H9 (cell line): ENCODE measurements around the gene CREB5. TPM values are rescaled to one million over a fixed set of nuclear protein-coding genes. Genes with fewer than 3 reads are reported as not detected.

ENCODE experiments used
- DNase-seq: peaks from one replicate; pipeline ENCODE4 v3.0.0-alpha.2; 2017
- H2AFZ ChIP-seq: one replicate; pipeline ENCODE4 v1.6.1; 2013; ENCODE audit warnings: mild to moderate bottlenecking, low read length, control low read depth, moderate library complexity
- H2AK5ac ChIP-seq: 2 replicates; pipeline ENCODE4 v1.6.1; 2013; ENCODE audit warnings: low read length, control low read depth, mixed read lengths; ENCODE audit not compliant: insufficient read length
- H2BK120ac ChIP-seq: one replicate; pipeline ENCODE4 v1.6.1; 2013; ENCODE audit warnings: low read depth, mild to moderate bottlenecking, low read length, control low read depth, inconsistent platforms; ENCODE audit not compliant: poor library complexity, severe bottlenecking
- H2BK12ac ChIP-seq: 2 replicates; pipeline ENCODE4 v1.6.1; 2013; ENCODE audit warnings: low read length, control low read depth, mixed read lengths, low read depth; ENCODE audit not compliant: insufficient read length
- H2BK15ac ChIP-seq: 2 replicates; pipeline ENCODE4 v1.6.1; 2013; ENCODE audit warnings: low read depth, low read length, control low read depth
- H2BK20ac ChIP-seq: one replicate; pipeline ENCODE4 v1.6.1; 2013; ENCODE audit warnings: low read depth, mild to moderate bottlenecking, low read length, control low read depth, inconsistent platforms; ENCODE audit not compliant: poor library complexity, severe bottlenecking
- H2BK5ac ChIP-seq: 2 replicates; pipeline ENCODE4 v1.6.1; 2013; ENCODE audit warnings: low read length, control low read depth, mixed read lengths; ENCODE audit not compliant: insufficient read length
- H3K14ac ChIP-seq: 2 replicates; pipeline ENCODE4 v1.6.1; 2013; ENCODE audit warnings: low read length, control low read depth; ENCODE audit not compliant: insufficient read depth
- H3K18ac ChIP-seq: 2 replicates; pipeline ENCODE4 v1.6.1; 2013; ENCODE audit warnings: low read depth, mild to moderate bottlenecking, mixed read lengths, low read length, control low read depth; ENCODE audit not compliant: insufficient read length
- H3K23ac ChIP-seq: 2 replicates; pipeline ENCODE4 v1.6.1; 2013; ENCODE audit warnings: low read length, control low read depth, mixed read lengths, low read depth; ENCODE audit not compliant: insufficient read length
- H3K23me2 ChIP-seq: 2 replicates; pipeline ENCODE4 v1.6.1; 2013; ENCODE audit warnings: low read depth, mild to moderate bottlenecking, mixed read lengths, low read length, control low read depth; ENCODE audit not compliant: insufficient read length, poor library complexity, severe bottlenecking
- H3K27ac ChIP-seq: 2 replicates; pipeline ENCODE4 v1.5.1; 2013; ENCODE audit warnings: low read length, control low read depth, mixed read lengths, low read depth; ENCODE audit not compliant: insufficient read length
- H3K27me3 ChIP-seq: 2 replicates; pipeline ENCODE4 v1.6.1; 2013; ENCODE audit warnings: low read length, control low read depth, inconsistent platforms; ENCODE audit not compliant: insufficient read depth
- H3K4ac ChIP-seq: 2 replicates; pipeline ENCODE4 v1.6.1; 2013; ENCODE audit warnings: low read depth, mild to moderate bottlenecking, control low read depth, inconsistent platforms, low read length, moderate library complexity
- H3K4me1 ChIP-seq: 2 replicates; pipeline ENCODE4 v1.6.1; 2013; ENCODE audit warnings: low read length, control low read depth, inconsistent platforms; ENCODE audit not compliant: insufficient read depth
- H3K4me2 ChIP-seq: 2 replicates; pipeline ENCODE4 v1.6.1; 2013; ENCODE audit warnings: low read length, control low read depth, mixed read lengths; ENCODE audit not compliant: insufficient read length, insufficient read depth
- H3K56ac ChIP-seq: 2 replicates; pipeline ENCODE4 v1.6.1; 2013; ENCODE audit warnings: low read depth, mild to moderate bottlenecking, mixed read lengths, low read length, control low read depth; ENCODE audit not compliant: insufficient read length
- H3K79me1 ChIP-seq: 2 replicates; pipeline ENCODE4 v1.6.1; 2013; ENCODE audit warnings: low read depth, mild to moderate bottlenecking, moderate library complexity, low read length, control low read depth, inconsistent platforms; ENCODE audit not compliant: insufficient read depth, poor library complexity, severe bottlenecking
- H3K79me2 ChIP-seq: 2 replicates; pipeline ENCODE4 v1.6.1; 2013; ENCODE audit warnings: low read length, control low read depth, inconsistent platforms; ENCODE audit not compliant: insufficient read depth
- H3K9ac ChIP-seq: 2 replicates; pipeline ENCODE4 v1.6.1; 2013; ENCODE audit warnings: low read length, control low read depth, mixed read lengths; ENCODE audit not compliant: insufficient read length; ENCODE audit errors: extremely low read depth
- H3K9me3 ChIP-seq: one replicate; pipeline ENCODE4 v1.6.1; 2013; ENCODE audit warnings: low read depth, low read length, inconsistent platforms; ENCODE audit not compliant: control insufficient read depth
- H3T11ph ChIP-seq: one replicate; pipeline ENCODE4 v1.6.1; 2013; ENCODE audit warnings: mild to moderate bottlenecking, low read length, control low read depth, inconsistent platforms
- H4K20me1 ChIP-seq: one replicate; pipeline ENCODE4 v1.6.1; 2013; ENCODE audit not compliant: control insufficient read depth, insufficient read length, insufficient read depth
- H4K5ac ChIP-seq: 2 replicates; pipeline ENCODE4 v1.6.1; 2013; ENCODE audit warnings: low read depth, mild to moderate bottlenecking, mixed read lengths, low read length, control low read depth; ENCODE audit not compliant: insufficient read length
- H4K8ac ChIP-seq: replicated peaks from 2 replicates; pipeline ENCODE4 v1.6.1; 2013; ENCODE audit warnings: low read length, control low read depth, mixed read lengths, low read depth; ENCODE audit not compliant: insufficient read length
- H4K91ac ChIP-seq: 2 replicates; pipeline ENCODE4 v1.6.1; 2013; ENCODE audit warnings: low read depth, mild to moderate bottlenecking, moderate library complexity, mixed read lengths, low read length, control low read depth; ENCODE audit not compliant: insufficient read length
- H3K27ac Mint-ChIP-seq, 3 experiments: 2 replicates in 2 of 3; 3 replicates in 1 of 3; pipeline ENCODE4 v1.8.0; 2020 to 2021; ENCODE audit warnings: mixed read lengths in 3 of 3, mild to moderate bottlenecking in 1 of 3, moderate library complexity in 1 of 3
- H3K27me3 Mint-ChIP-seq: 2 replicates; pipeline ENCODE4 v1.8.0; 2021; ENCODE audit warnings: low read depth, mild to moderate bottlenecking, moderate library complexity, mixed read lengths
- H3K36me3 Mint-ChIP-seq, 3 experiments: 2 replicates in 2 of 3; 3 replicates in 1 of 3; pipeline ENCODE4 v1.8.0; 2020 to 2021; ENCODE audit warnings: low read depth in 3 of 3, mixed read lengths in 3 of 3; ENCODE audit not compliant: insufficient read depth in 1 of 3
- H3K4me1 Mint-ChIP-seq, 2 experiments: 2 replicates each; pipeline ENCODE4 v1.8.0; 2020; ENCODE audit warnings: mixed read lengths in 2 of 2
- H3K4me3 Mint-ChIP-seq, 2 experiments: 2 replicates in 1 of 2; 3 replicates in 1 of 2; pipeline ENCODE4 v1.8.0; 2020 to 2021; ENCODE audit warnings: mild to moderate bottlenecking in 2 of 2, mixed read lengths in 2 of 2, moderate library complexity in 1 of 2
- H3K9me3 Mint-ChIP-seq, 2 experiments: 2 replicates in 1 of 2; 3 replicates in 1 of 2; pipeline ENCODE4 v1.8.0; 2020; ENCODE audit warnings: mild to moderate bottlenecking in 2 of 2, mixed read lengths in 2 of 2, moderate library complexity in 1 of 2
- WGBS: extraction: QIAGEN DNeasy Blood & Tissue Kit; methylation state at CpG from one replicate; pipeline ENCODE4 v1.1.7; 2013; ENCODE audit warnings: missing lambda C conversion rate, low lambda C conversion rate, mixed read lengths; ENCODE audit not compliant: insufficient read length; ENCODE audit errors: extremely low coverage; 5-methylcytosine and 5-hydroxymethylcytosine counted together
- total RNA-seq: library from RNA; stranded (reverse); gene quantifications from 2 replicates; pipeline ENCODE4 v1.2.1, GENCODE V29; 2021
- TF ChIP-seq, protein P1 (sequence below): fragments of 200-600 bp; sonication (generic); conservative IDR thresholded peaks from 3 replicates; pipeline ENCODE4 v1.8.0; 2021; ENCODE audit warnings: antibody characterized with exemption, mild to moderate bottlenecking

CREB5 gene
- total RNA-seq, 1 experiment from 2014 or later, result 4.0 TPM

DNA sequence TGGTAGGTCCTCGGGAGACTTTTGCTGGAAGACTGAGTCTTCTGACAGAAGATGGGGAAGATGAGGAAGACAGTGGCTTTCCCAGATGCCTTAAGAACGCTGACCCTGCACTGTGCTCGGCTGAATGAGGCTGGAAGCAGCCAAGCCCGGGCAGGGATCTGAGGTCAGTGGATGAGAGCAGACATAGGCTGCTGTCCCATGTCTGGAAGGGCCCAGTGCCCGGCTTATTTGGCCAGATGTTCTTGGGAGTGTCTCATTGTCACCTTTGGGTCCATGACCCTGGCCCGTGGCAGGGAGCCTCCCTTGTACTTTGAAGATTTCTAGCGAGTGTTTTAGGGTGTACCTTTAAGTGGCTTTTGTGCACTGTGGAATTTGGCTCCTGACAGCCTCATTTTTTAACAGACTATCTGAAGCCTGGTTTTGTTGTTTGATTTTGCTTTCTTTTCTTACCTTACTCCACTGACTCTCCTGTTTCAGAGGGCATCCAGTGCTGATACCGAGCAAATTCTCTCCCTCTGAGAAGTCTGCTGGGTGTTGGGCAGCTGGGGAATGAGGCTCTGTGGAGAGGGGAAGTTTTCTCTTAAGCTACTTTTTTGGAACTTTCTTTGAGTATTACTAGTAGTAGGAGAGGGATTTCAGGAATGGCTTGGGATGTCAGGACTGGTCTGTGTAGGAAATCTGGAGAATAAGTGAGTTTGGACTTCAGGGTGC is 61.4 kb downstream of the CREB5 start:
- no peak overlapping the region for H2AFZ ChIP-seq
- H3K79me2 ChIP-seq, result no peaks in the 10 kb centered on the region
- peak overlapping the region; percentile 44 for H2BK120ac ChIP-seq
- H3K36me3 Mint-ChIP-seq, result no peaks in the 10 kb centered on the region
- no CpG with 5 or more reads among the region's 8 CpGs for WGBS
- no peaks in the 10 kb centered on the region for H4K20me1 ChIP-seq
- no peak overlapping the region for H3K4me2 ChIP-seq
- H3K27me3 ChIP-seq, result no peaks in the 10 kb centered on the region
- H3K4me1 ChIP-seq, result no peaks in the 10 kb centered on the region
- no peaks in the 10 kb centered on the region for H3K23me2 ChIP-seq
- no peak overlapping the region for H2BK15ac ChIP-seq
- no peak overlapping the region for H3T11ph ChIP-seq
- H2AK5ac ChIP-seq, result no peak overlapping the region
- no peak overlapping the region for H3K23ac ChIP-seq
- H3K27me3 Mint-ChIP-seq, result no peaks in the 10 kb centered on the region; the same call in 1 of the 2 replicates
- no peaks in the 10 kb centered on the region for H3K79me1 ChIP-seq
- no peak overlapping the region for H3K4me3 Mint-ChIP-seq
- no peak overlapping the region for H2BK12ac ChIP-seq
- no peak overlapping the region for H3K18ac ChIP-seq
- no peak overlapping the region for H2BK20ac ChIP-seq
- H3K4me1 Mint-ChIP-seq, result peaks cover 0 to 7% of the 10 kb centered on the region in 2 experiments; a peak in 2 of 4 replicates
- H4K91ac ChIP-seq, result no peak overlapping the region
- no peak overlapping the region for H4K5ac ChIP-seq
- TF ChIP-seq, protein P1, sequence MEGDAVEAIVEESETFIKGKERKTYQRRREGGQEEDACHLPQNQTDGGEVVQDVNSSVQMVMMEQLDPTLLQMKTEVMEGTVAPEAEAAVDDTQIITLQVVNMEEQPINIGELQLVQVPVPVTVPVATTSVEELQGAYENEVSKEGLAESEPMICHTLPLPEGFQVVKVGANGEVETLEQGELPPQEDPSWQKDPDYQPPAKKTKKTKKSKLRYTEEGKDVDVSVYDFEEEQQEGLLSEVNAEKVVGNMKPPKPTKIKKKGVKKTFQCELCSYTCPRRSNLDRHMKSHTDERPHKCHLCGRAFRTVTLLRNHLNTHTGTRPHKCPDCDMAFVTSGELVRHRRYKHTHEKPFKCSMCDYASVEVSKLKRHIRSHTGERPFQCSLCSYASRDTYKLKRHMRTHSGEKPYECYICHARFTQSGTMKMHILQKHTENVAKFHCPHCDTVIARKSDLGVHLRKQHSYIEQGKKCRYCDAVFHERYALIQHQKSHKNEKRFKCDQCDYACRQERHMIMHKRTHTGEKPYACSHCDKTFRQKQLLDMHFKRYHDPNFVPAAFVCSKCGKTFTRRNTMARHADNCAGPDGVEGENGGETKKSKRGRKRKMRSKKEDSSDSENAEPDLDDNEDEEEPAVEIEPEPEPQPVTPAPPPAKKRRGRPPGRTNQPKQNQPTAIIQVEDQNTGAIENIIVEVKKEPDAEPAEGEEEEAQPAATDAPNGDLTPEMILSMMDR, result no peak
- H3K56ac ChIP-seq, result no peak overlapping the region
- no peak overlapping the region for H2BK5ac ChIP-seq
- H3K9me3 ChIP-seq, result no peaks in the 10 kb centered on the region
- no peak overlapping the region for H3K27ac Mint-ChIP-seq
- no peak for DNase-seq
- H3K14ac ChIP-seq, result no peak overlapping the region; the same call in 1 of the 2 replicates
- H3K9ac ChIP-seq, result no peak overlapping the region
- H4K8ac ChIP-seq, result no peak overlapping the region
- H3K4ac ChIP-seq, result no peak overlapping the region
- H3K9me3 Mint-ChIP-seq, result no peaks in the 10 kb centered on the region
- H3K27ac ChIP-seq, result no peak overlapping the region
